Adrenal gland (tissue), 5 donors: Measurements from ENCODE around the gene TRAPPC1.

Experiments
- POLR2A ChIP-seq, 2 donors: fragments of 450-650 bp; IDR thresholded peaks; one replicate each; pipeline ENCODE4 v1.6.1; 2017; ENCODE audit warnings: antibody characterized with exemption in 2 of 2, mild to moderate bottlenecking in 2 of 2, moderate library complexity in 1 of 2
- TF ChIP-seq, protein P1 (sequence below), 6 experiments: fragments of 450-650 bp in 4 of 6; fragments of 200-600 bp in 2 of 6; sonication (generic) in 1 of 6; IDR thresholded peaks; 1 replicate in 5 of 6; 2 replicates in 1 of 6; pipeline versions ENCODE4 v1.5.1 to v1.8.0; 2016 to 2021; ENCODE audit warnings: antibody characterized with exemption in 6 of 6, mild to moderate bottlenecking in 2 of 6, moderate library complexity in 1 of 6
- donor health status: DM: no; HTN: no; CAD: no.

DNA sequence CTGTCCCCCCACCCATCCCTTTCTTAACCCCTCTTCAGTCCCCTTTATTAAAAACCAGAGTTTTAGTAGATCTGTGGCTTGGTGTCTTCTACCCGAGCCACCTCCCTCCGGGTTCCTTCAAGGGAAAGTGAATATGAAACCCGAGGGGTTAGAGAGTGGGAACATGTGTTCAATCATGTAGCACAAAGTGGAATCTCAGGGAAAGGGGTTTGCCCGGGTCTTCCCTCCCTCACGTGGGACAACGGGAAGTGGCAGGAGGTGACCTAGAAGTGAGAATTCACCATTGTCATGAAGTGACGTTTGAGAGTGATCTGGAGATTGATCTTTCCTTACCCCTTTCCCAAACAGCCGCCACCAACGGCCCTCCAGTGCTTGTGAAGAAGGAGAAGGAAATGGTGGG is 20.6 kb downstream of the TRAPPC1 start:
- no peak for TF ChIP-seq POLR2A (IDR thresholded peaks at IDR 0.05)
- TF ChIP-seq, protein P1, sequence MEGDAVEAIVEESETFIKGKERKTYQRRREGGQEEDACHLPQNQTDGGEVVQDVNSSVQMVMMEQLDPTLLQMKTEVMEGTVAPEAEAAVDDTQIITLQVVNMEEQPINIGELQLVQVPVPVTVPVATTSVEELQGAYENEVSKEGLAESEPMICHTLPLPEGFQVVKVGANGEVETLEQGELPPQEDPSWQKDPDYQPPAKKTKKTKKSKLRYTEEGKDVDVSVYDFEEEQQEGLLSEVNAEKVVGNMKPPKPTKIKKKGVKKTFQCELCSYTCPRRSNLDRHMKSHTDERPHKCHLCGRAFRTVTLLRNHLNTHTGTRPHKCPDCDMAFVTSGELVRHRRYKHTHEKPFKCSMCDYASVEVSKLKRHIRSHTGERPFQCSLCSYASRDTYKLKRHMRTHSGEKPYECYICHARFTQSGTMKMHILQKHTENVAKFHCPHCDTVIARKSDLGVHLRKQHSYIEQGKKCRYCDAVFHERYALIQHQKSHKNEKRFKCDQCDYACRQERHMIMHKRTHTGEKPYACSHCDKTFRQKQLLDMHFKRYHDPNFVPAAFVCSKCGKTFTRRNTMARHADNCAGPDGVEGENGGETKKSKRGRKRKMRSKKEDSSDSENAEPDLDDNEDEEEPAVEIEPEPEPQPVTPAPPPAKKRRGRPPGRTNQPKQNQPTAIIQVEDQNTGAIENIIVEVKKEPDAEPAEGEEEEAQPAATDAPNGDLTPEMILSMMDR (IDR thresholded peaks at IDR 0.05), result no peak
